Testis (tissue), 3 donors: Measurements from ENCODE around the gene PCGF1. TPM values are rescaled to one million over a fixed set of nuclear protein-coding genes. Genes with fewer than 3 reads are reported as not detected.

Experiments
- DNase-seq: peaks from one replicate; pipeline ENCODE4 v3.0.0-alpha.2; 2019
- H3K27ac ChIP-seq, 2 donors: fragments of 200-600 bp; sonication (generic); one replicate each; pipeline ENCODE4 v1.5.1; 2019
- H3K27me3 ChIP-seq: fragments of 200-600 bp; sonication (generic); one replicate; pipeline ENCODE4 v1.5.1; 2019
- H3K36me3 ChIP-seq: fragments of 200-600 bp; sonication (generic); one replicate; pipeline ENCODE4 v1.5.1; 2017; ENCODE audit warnings: low read depth; ENCODE audit errors: missing control alignments
- H3K4me1 ChIP-seq: fragments of 200-600 bp; sonication (generic); one replicate; pipeline ENCODE4 v1.5.1; 2019
- H3K4me3 ChIP-seq, 2 donors: fragments of 200-600 bp; sonication (generic); one replicate each; pipeline ENCODE4 v1.5.1; 2017 to 2019
- H3K9me3 ChIP-seq: fragments of 200-600 bp; sonication (generic); one replicate; pipeline ENCODE4 v1.5.1; 2017
- POLR2A ChIP-seq: fragments of 450-650 bp; IDR thresholded peaks from one replicate; pipeline ENCODE4 v1.6.1; 2017; ENCODE audit warnings: antibody characterized with exemption, mild to moderate bottlenecking, moderate library complexity
- WGBS, 2 donors: methylation state at CpG; one replicate each; pipeline ENCODE4 v1.1.5; 2018; 5-methylcytosine and 5-hydroxymethylcytosine counted together
- intact Hi-C: fragments of 100-400 bp; cut with DNase I; formaldehyde crosslinking; loops from one replicate; pipeline ENCODE4 v1.15.1; 2023; ENCODE audit warnings: low total_unique reads
- polyA plus RNA-seq: library from polyadenylated mRNA; stranded (reverse); fragments of 350-450 nt; fragmentation: Illumina TruSeq; extraction: RNeasy Lipid Tissue Mini Kit (QIAGEN cat#74804); gene quantifications from one replicate; pipeline ENCODE4 v1.2.3, GENCODE V29; 2014; ENCODE audit warnings: low read depth, low replicate concordance; ENCODE audit not compliant: insufficient read depth
- total RNA-seq, 2 donors: library from RNA; depleted of rRNA; stranded (reverse); fragments of >200 nt; gene quantifications; one replicate each; pipeline ENCODE4 v1.2.3, GENCODE V29; 2016
- TF ChIP-seq, protein P1 (sequence below), 3 experiments: fragments of 450-650 bp in 2 of 3; fragments of 200-600 bp in 1 of 3; sonication (generic) in 1 of 3; IDR thresholded peaks; one replicate each; pipeline ENCODE4 v1.5.1; 2016 to 2019; ENCODE audit warnings: antibody characterized with exemption in 3 of 3, mild to moderate bottlenecking in 2 of 3, moderate library complexity in 1 of 3

Gene PCGF1
- total and polyA plus RNA-seq, 3 donors from 2014 or later = 17.0 to 25.3 (median 20.1) TPM

DNA sequence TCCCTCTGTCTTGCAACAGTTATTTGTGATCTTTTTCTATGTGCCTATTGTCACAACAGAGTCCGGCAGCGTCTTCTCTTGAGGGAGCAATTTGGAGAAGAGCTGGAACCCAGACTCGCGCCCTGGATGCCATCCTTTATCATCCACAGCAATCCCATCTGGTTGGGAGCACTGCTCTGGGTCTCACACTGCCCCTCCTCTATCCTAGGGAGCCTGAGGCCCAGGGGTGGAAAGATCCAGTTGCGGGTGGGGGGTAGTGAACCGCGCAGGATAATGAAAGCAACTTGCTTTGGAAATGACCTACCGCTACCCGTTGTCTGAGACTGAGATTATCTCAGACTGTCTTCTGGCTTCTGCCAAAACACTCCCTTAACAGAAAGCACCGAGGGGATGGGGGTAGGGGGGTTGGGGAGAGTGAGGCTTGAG lies 48.5 kb downstream of the PCGF1 start:
- WGBS, 2 donors = 2% methylated on average over 10 of the region's 10 CpGs
- intact Hi-C loops = no loop called here
- TF ChIP-seq, protein P1, sequence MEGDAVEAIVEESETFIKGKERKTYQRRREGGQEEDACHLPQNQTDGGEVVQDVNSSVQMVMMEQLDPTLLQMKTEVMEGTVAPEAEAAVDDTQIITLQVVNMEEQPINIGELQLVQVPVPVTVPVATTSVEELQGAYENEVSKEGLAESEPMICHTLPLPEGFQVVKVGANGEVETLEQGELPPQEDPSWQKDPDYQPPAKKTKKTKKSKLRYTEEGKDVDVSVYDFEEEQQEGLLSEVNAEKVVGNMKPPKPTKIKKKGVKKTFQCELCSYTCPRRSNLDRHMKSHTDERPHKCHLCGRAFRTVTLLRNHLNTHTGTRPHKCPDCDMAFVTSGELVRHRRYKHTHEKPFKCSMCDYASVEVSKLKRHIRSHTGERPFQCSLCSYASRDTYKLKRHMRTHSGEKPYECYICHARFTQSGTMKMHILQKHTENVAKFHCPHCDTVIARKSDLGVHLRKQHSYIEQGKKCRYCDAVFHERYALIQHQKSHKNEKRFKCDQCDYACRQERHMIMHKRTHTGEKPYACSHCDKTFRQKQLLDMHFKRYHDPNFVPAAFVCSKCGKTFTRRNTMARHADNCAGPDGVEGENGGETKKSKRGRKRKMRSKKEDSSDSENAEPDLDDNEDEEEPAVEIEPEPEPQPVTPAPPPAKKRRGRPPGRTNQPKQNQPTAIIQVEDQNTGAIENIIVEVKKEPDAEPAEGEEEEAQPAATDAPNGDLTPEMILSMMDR (IDR thresholded peaks at IDR 0.05) = no peak
- TF ChIP-seq POLR2A = no peak

DNA sequence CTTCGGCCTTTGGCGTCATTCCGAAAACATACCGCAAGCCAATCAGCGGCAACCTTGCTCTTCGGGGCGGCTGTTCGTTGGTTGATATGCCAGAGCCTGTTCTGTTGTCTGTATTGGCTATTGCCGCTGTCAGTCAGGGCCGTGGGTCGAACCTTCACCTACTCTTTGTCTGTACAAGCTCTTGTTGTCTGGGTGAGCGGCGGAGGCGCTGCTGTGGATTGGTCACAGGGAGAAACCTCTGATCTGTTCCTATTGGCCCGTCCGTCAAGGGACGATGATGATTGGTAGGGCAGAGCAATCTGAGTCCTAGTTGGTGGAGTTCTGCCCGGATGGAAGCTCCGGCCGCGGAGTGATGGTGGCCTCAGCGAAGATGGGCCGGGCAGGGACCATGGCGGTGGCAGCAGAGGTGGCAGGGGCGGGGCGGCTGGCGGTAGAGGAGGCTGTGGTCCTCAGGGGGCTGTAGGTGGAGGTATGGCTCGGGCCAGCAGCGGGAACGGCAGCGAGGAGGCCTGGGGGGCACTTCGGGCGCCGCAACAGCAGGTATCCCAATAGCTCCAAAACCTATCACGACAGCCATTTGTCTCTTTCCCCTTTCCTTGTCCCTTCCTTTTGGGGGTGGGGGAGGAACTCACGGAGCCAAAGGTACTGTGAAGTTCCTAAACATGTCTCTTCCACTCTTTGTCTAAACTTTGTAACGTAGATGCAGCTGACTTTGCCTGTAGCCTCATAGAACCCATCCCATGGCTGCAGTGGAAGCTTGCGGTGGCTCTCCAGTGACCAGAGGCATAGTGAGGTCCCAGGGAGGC lies 49.2 kb downstream of the PCGF1 start, which contains the start of gene WBP1:
TSS of gene WBP1 (plus strand) at position 307 of the 806 bp plus-strand sequence. CDS start at position 472, 165 bp downstream.
- intact Hi-C loops = no loop called here
- Histone ChIP-seq H3K9me3 (no peaks in the 10 kb centered on the region), H3K27me3 (no peaks in the 10 kb centered on the region), H3K36me3 (no peaks in the 10 kb centered on the region), H3K27ac (peak within 1 kb of the TSS; percentile 93 to 99), H3K4me1 (peaks cover 24% of the 10 kb centered on the region), H3K4me3 (peak within 1 kb of the TSS; percentile 68 to 75)
- 1 to 2% methylated on average over 11 to 38 of the region's 38 CpGs for WGBS, 2 donors
- TF ChIP-seq POLR2A = no peak
- TF ChIP-seq, protein P1 (IDR thresholded peaks at IDR 0.05) = no peak
- peak; percentile 100 for DNase-seq

More for the DNA sequence above, 48.5 kb downstream of the PCGF1 start:
- no peak for DNase-seq
- peak overlapping the region; percentile 32 to 65 for H3K27ac ChIP-seq
- H3K4me3 ChIP-seq = peak overlapping the region; percentile 58 to 68
- no peaks in the 10 kb centered on the region for H3K27me3 ChIP-seq
- H3K4me1 ChIP-seq = peaks cover 24% of the 10 kb centered on the region
- H3K36me3 ChIP-seq = no peaks in the 10 kb centered on the region
- no peaks in the 10 kb centered on the region for H3K9me3 ChIP-seq

DNA sequence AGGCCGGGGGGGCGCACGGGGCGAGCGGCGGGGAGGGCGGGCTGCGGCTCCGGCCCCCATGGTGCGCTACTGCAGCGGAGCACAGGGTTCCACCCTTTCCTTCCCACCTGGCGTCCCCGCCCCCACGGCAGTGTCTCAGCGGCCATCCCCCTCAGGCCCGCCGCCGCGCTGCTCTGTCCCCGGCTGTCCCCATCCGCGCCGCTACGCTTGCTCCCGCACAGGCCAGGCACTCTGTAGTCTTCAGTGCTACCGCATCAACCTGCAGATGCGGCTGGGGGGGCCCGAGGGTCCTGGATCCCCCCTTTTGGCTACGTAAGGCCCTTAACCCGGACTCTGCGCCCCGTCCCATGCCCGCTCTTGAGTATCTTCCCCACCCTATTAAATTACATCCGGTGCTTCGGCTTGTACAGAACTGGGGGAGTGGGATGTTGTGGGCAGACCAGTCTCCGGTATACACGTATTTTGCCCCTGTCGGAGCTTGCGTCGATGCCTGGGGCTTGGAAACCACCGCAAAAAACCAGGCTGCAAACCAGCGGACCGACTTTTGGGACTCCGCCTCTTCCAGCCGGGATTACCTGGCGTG lies 49.9 kb downstream of the PCGF1 start:
- TF ChIP-seq, protein P1 (IDR thresholded peaks at IDR 0.05) = no peak
- TF ChIP-seq POLR2A = peak; percentile 85
- WGBS, 2 donors = 0 to 1% methylated on average over 27 to 41 of the region's 46 CpGs
- Histone ChIP-seq H3K9me3 (no peaks in the 10 kb centered on the region), H3K4me3 (peak overlapping the region; percentile 68 to 75), H3K36me3 (no peaks in the 10 kb centered on the region), H3K4me1 (peaks cover 24% of the 10 kb centered on the region), H3K27me3 (no peaks in the 10 kb centered on the region), H3K27ac (peak overlapping the region; percentile 93 to 99)
- intact Hi-C loops = no loop called here
- DNase-seq = peak; percentile 76

DNA sequence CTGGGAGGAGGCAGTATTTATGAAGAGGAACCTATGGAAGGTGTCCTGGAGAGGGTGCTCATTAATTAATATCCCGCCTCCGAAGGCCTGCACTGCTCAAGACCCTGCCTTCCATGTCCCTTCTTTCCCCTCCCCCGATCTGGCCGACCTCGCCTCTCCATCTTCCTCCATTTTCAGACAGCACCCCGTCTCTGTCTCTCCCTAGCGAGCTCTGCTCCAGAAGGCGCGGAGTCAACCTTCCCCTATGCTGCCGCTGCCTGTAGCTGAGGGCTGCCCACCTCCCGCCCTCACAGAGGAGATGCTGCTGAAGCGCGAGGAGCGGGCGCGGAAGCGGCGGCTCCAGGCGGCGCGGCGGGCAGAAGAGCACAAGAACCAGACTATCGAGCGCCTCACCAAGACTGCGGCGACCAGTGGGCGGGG lies 50.4 kb downstream of the PCGF1 start:
- Histone ChIP-seq H3K4me3 (peak overlapping the region; percentile 68 to 75), H3K9me3 (no peaks in the 10 kb centered on the region), H3K36me3 (no peaks in the 10 kb centered on the region), H3K4me1 (peaks cover 24% of the 10 kb centered on the region), H3K27me3 (no peaks in the 10 kb centered on the region), H3K27ac (peak overlapping the region; percentile 93 to 99)
- peak; percentile 32 for DNase-seq
- TF ChIP-seq, protein P1 (IDR thresholded peaks at IDR 0.05) = no peak
- TF ChIP-seq POLR2A = no peak
- 0 to 1% methylated on average over 25 to 27 of the region's 27 CpGs for WGBS, 2 donors
- intact Hi-C loops = no loop called here

Other genes starting within 250 kb of the PCGF1 start
- 100 to 1,000 TPM; 113 to 188 TPM for gene SLC4A5, start 164.3 kb downstream of the PCGF1 start, total RNA-seq
- 40.3 TPM for gene SLC4A5, start 164.3 kb downstream of the PCGF1 start, polyA plus RNA-seq
- gene DCTN1, start 127.4 kb downstream of the PCGF1 start, total RNA-seq = 100 to 1,000 TPM; 321 to 403 TPM
- 277 TPM for gene DCTN1, start 127.4 kb downstream of the PCGF1 start, polyA plus RNA-seq
- 10 to 100 TPM; 10.4 to 15.7 TPM for gene C2orf81, start 86.1 kb downstream of the PCGF1 start, total RNA-seq
- gene C2orf81, start 86.1 kb downstream of the PCGF1 start, polyA plus RNA-seq = 23.1 TPM
- gene WDR54, start 86.0 kb downstream of the PCGF1 start, total RNA-seq = 10 to 100 TPM; 27.5 to 31.7 TPM
- gene WDR54, start 86.0 kb downstream of the PCGF1 start, polyA plus RNA-seq = 90.6 TPM
- gene RTKN, start 65.8 kb downstream of the PCGF1 start, total RNA-seq = 10 to 100 TPM; 11.1 to 12.8 TPM
- 8.8 TPM for gene RTKN, start 65.8 kb downstream of the PCGF1 start, polyA plus RNA-seq
- 10 to 100 TPM; 23.1 to 27.9 TPM for gene INO80B, start 52.6 kb downstream of the PCGF1 start, total RNA-seq
- 59.3 TPM for gene INO80B, start 52.6 kb downstream of the PCGF1 start, polyA plus RNA-seq
- gene WBP1, start 49.3 kb downstream of the PCGF1 start, total RNA-seq = 10 to 100 TPM; 73.8 to 84.3 TPM
- gene WBP1, start 49.3 kb downstream of the PCGF1 start, polyA plus RNA-seq = 80.8 TPM
- 10 to 100 TPM; 44.8 to 45.7 TPM for gene MOGS, start 42.3 kb downstream of the PCGF1 start, total RNA-seq
- gene MOGS, start 42.3 kb downstream of the PCGF1 start, polyA plus RNA-seq = 41.3 TPM
- gene MRPL53, start 35.0 kb downstream of the PCGF1 start, total RNA-seq = 10 to 100 TPM; 23.6 to 46.0 TPM
- gene MRPL53, start 35.0 kb downstream of the PCGF1 start, polyA plus RNA-seq = 64.8 TPM
- gene CCDC142, start 24.7 kb downstream of the PCGF1 start, total RNA-seq = 10 to 100 TPM; 29.4 to 30.2 TPM
- 15.5 TPM for gene CCDC142, start 24.7 kb downstream of the PCGF1 start, polyA plus RNA-seq
- gene TTC31, start 24.6 kb downstream of the PCGF1 start, total RNA-seq = 10 to 100 TPM; 30.1 to 36.2 TPM
- gene TTC31, start 24.6 kb downstream of the PCGF1 start, polyA plus RNA-seq = 19.6 TPM
- gene LBX2, start 8.1 kb downstream of the PCGF1 start, total RNA-seq = 1 to 10 TPM in 1 of 2 donors, not detected in 1; 1.4 TPM
- gene LBX2, start 8.1 kb downstream of the PCGF1 start, polyA plus RNA-seq = 0.33 TPM
- gene TLX2, start 6.8 kb upstream of the PCGF1 start, total RNA-seq = 1 to 10 TPM; 1.3 to 4.5 TPM
- gene TLX2, start 6.8 kb upstream of the PCGF1 start, polyA plus RNA-seq = 1.1 TPM
- gene DQX1, start 18.5 kb upstream of the PCGF1 start, total RNA-seq = under 1 TPM in 1 of 2 donors, not detected in 1; 0.43 TPM
- gene DQX1, start 18.5 kb upstream of the PCGF1 start, polyA plus RNA-seq = 0.86 TPM
- gene AUP1, start 22.0 kb upstream of the PCGF1 start, total RNA-seq = 100 to 1,000 TPM; 141 to 169 TPM
- 107 TPM for gene AUP1, start 22.0 kb upstream of the PCGF1 start, polyA plus RNA-seq
- gene HTRA2, start 22.2 kb upstream of the PCGF1 start, total RNA-seq = 10 to 100 TPM; 36.5 to 46.8 TPM
- gene HTRA2, start 22.2 kb upstream of the PCGF1 start, polyA plus RNA-seq = 45.8 TPM
- gene LOXL3, start 46.2 kb upstream of the PCGF1 start, total RNA-seq = 10 to 100 TPM; 13.1 to 15.2 TPM
- 10.5 TPM for gene LOXL3, start 46.2 kb upstream of the PCGF1 start, polyA plus RNA-seq
- 10 to 100 TPM; 11.2 to 19.3 TPM for gene DOK1, start 47.0 kb upstream of the PCGF1 start, total RNA-seq
- gene DOK1, start 47.0 kb upstream of the PCGF1 start, polyA plus RNA-seq = 9.3 TPM
- 10 to 100 TPM; 11.7 to 14.0 TPM for gene M1AP, start 140.6 kb upstream of the PCGF1 start, total RNA-seq
- 21.4 TPM for gene M1AP, start 140.6 kb upstream of the PCGF1 start, polyA plus RNA-seq
- gene SEMA4F, start 146.6 kb upstream of the PCGF1 start, total RNA-seq = 10 to 100 TPM; 13.3 to 14.3 TPM
- 9.1 TPM for gene SEMA4F, start 146.6 kb upstream of the PCGF1 start, polyA plus RNA-seq